ACHN (cell line): ENCODE results near the gene ANKRD49.

ENCODE experiments used
- DNase-seq: peaks from one replicate; pipeline ENCODE4 v3.0.0-alpha.2; 2015
- in situ Hi-C: cut with HindIII; loops from 2 replicates; pipeline ENCODE4 v1.10.0; 2017; ENCODE audit warnings: low sequenced_read_pairs, low pct_ligation_motif_present, low pct_unique_long_range_greater_than_20kb

Gene ANKRD49, protein sequence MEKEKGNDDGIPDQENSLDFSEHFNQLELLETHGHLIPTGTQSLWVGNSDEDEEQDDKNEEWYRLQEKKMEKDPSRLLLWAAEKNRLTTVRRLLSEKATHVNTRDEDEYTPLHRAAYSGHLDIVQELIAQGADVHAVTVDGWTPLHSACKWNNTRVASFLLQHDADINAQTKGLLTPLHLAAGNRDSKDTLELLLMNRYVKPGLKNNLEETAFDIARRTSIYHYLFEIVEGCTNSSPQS

DNA sequence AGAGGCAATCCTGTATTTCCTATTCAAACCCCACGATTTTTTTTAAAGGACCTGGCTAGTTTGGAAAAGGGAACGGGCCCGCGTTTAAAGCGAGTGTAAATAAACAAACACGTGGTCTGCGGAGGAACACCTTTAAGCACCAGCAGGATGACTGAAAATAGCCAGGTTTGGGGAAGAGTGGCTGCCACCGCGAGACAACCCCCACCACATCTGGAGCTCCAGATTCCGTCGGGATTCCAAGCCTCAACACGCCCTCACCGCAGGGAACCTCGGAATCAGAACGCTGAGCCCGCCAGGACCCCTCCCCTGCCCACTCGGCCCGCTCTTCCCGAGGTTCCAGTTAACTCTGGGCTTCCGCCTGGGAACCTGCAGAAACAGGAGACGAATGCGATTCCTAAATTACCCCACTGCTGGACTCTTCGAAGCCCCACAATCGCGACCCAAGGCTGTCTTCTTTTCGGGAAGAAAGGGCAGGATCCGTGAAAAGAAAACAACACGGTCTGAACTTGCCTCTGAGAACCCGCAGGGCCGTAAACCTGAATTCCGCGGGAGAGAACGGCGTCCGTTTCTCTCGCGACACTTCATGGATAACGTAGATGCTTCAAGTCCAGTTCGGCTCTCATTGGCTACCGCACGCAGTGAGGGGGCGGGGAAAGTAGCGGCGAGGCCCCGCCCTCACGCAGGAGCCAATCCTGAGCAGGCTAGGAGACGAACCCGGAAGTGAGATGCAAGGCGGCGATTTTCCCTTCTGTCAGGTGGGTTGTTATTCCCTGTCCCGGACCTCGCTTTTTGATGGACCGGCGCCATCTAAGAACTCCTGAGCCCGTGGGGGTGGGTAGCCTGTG, at the start of gene ANKRD49, which contains the start of gene MRE11:
Gene ANKRD49, plus strand, starts transcription at position 704 of the 845 bp plus-strand sequence. CDS start 2,710 bp downstream, outside the sequence.
Gene MRE11, minus strand, starts transcription at position 564 of the 845 bp plus-strand sequence. CDS start 1,043 bp downstream, outside the sequence.
- in situ Hi-C loops, result no loop called here
- DNase-seq, result peak; percentile 97

DNA sequence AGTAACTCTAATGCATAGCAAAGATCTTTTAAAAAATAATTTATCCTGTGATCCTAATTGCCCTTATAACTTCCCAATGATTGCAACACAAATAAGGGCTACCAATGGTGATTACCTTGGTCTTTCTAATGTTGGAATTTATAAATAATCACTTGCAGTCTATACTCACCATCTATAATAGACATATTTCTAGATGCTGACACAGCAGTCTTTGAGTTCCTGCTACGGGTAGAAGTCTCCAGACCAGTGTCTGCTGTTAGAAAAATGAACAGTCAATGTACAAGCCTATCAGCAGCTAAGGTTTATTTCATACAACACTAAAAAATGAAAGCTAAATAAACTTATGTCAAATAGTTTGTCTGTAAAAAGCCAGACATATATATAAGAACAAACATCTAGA, 48.1 kb upstream of the ANKRD49 start:
- in situ Hi-C loops, result no loop called here
- no peak for DNase-seq

DNA sequence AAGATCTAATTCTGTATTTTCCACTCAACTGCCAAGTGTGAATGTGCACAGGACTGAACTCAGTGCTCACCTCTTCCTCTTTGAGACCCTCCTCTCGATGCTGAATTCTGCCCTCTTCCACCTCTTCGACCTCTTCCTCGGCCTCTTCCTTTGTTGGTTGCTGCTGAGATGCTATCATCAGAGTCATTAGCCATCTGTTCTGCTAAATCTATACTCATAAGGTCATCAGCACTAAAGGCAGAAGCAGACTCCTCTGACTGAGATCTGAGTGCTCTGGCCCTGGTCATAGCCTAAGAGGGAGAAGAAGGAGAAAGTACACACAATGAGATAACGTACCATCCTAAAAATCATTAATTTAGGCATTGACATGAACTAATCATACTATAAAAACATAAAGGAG, 46.6 kb upstream of the ANKRD49 start:
- in situ Hi-C loops, result no loop called here
- no peak for DNase-seq

DNA sequence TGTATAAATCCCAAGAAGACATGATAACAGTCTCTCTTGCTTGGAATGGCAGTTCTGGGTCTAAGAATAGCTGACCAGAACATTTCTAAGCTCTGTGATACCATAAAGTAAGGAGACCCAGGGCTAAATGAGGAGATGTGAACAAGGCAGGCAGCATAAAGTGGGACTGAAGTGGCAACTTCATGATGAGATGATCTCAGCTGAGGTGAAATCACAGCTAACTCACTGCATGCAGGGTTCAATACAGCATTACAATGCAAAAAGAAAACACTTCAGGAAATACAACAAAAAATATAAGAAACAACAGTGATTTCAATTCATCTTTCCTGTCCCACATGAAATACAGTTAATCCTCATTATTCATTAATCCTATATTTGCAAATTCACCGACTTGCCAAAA, 44.8 kb upstream of the ANKRD49 start:
- no peak for DNase-seq
- in situ Hi-C loops, result no loop called here

DNA sequence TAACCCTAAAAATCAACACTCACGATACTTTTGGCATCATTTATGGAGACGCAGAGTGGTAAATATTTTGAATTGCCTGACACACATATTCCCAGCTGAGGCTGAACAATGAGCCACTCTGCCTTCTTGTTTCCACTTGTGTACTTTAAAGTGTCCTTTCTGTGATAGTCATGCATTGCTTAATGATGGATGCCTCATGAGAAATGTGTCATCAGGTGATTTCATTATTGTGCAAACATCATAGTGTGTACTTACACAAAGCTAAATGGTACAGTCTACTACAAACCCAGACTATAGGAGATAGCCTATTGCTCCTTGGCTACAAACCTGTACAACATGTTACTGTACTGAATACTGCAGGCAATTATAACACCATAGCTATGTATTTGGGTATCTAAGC, 44.3 kb upstream of the ANKRD49 start:
- DNase-seq, result peak; percentile 10
- in situ Hi-C loops, result no loop called here

DNA sequence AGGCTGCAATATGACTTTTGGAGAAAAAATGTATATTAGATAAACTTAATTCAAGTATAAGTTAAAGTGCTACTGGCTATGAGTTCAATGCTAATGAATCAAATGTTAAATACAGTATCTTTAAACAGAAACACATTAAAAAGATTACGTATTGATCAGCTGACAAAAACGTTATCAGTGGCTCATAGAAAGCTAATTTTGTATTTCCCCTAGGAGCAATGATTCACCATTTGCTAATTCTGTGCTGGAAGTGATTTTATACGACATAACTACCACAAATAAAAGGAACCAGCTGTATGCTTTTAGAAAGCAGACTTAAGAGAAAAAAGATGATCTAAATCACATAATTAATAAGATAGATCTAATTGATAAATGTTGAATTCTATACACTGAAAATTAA, 43.7 kb upstream of the ANKRD49 start:
- no peak for DNase-seq
- in situ Hi-C loops, result no loop called here

DNA sequence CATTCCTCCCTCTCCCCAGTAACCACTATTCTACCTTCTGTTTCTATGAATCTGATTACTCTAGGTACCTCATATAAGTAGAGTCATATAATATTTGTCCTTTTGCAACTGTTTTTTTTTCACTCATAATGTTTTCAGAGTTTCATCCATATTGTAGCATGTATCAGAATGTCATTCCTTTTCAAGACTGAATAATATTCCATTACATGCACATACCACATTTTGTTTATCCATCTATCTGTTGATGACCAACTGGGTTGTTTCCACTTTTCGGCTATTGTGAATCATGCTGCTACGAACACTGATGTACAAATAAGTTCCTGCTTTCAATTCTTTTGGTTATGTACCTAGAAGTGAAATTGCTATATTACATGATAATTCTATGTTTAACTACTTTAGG, 40.8 kb upstream of the ANKRD49 start:
- no peak for DNase-seq
- in situ Hi-C loops, result no loop called here

DNA sequence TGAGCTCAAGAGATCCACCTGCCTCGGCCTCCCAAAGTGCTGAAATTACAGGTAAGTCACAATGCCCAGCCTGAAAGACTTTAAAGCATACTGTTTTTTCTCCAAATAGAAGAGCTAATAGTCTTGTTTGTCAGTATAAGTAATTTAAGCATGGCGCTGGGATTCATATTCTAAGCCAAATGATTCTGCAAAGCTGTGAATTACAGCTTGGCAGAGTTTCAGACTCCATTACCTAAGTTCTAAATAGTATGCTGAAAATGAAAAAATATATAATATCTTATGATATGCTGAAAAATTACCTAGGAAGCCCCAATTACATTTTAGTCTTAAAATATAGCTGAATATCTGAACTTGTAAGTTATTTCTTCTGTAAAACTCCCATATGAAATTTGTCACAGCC, 39.5 kb upstream of the ANKRD49 start:
- no peak for DNase-seq
- in situ Hi-C loops, result no loop called here

DNA sequence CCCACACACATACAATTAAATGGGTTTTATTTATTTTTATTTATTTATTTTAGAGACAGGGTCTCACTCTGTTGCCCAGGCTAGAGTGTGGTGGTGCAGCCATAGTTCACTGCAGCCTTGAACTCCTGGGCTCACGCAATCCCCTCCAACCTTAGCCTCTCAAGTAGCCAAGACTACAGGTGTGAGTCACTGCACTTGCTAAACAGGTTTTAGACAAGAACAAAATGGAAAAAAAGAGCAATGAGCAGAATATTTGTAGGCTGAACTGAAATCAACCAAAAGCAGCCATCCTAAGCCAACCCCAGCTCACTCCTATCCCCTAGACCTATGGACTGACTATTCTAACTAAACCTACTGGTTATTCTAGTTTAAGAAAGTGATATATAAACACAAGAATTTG, 37.9 kb upstream of the ANKRD49 start:
- no peak for DNase-seq
- in situ Hi-C loops, result no loop called here

DNA sequence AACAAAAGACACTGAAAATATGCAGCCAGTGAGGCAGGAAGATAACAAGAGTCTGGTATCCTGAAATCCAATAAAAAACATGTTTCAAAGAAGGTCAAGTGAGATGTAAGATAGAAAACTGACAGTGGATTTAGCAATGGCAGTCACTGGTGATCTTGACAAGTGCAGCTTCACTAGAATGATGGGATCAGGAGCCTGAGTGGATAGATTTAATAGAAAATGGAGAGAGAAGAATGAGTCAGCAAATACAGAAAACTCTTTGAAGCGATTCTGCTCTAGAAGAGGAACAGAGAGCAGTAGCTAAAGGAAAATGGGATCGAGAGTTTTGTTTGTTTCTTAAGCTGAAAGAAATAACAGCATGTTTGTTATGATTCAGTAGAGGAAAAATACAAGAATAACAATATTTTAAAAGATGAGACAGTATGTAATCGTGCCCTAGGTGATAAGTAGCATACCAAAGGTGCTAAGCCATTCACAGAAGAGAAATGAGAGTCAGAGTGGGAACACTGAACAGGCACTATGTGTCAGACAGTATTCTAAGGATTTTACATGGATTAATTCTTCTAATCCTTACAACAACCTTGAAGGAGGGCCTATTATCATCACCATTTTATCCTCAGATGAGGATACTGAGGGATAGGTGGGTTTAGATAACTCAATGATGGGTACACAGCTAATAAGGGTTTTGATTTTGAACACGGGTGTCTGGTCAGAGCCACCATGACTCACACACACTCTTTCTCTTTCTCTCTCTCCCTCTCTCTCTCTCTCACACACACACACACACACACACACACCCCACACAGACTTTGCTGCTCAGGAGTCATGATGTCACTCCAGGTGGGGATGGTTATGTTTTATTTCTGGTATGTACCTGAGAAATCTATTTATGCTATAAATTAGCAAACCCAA, 36.4 kb upstream of the ANKRD49 start:
- in situ Hi-C loops, result no loop called here
- DNase-seq, result no peak

DNA sequence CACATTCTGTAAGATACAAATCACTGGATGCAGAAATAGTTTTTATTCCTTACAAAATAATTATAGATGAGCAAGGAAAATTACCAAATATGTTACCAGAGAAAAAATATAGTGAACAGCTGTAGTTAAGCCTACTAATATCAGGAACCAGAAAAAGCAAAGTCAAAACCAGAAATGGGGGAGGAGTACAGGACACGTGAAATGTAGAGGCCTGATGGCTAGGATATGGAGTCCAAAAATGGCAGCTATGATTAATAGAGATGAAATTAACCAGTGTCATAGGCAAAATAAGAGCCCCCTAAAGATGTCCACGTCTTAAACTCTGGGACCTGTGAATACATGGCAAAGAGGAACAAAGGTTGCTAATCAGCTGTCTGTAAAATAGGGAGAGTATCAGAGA, 34.2 kb upstream of the ANKRD49 start:
- DNase-seq, result no peak
- in situ Hi-C loops, result no loop called here

DNA sequence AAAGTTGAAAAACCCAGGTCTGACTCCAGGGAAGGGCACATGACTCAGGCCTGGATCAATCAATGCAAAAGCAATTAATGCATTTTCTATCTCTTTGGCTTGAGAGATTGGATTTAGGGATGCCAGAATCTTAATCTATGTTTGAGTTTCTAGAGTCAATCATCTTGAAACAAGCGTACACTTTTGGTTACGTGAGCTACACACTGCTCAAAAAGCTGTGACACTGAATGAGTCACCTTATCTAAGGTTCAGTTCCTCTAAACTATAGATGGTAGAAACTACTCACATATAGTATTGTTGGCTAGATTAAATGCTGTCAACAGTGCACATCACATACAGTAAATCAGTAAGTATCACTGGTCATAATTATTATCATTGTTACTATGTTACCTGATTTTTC, 24.4 kb upstream of the ANKRD49 start:
- in situ Hi-C loops, result no loop called here
- DNase-seq, result no peak

DNA sequence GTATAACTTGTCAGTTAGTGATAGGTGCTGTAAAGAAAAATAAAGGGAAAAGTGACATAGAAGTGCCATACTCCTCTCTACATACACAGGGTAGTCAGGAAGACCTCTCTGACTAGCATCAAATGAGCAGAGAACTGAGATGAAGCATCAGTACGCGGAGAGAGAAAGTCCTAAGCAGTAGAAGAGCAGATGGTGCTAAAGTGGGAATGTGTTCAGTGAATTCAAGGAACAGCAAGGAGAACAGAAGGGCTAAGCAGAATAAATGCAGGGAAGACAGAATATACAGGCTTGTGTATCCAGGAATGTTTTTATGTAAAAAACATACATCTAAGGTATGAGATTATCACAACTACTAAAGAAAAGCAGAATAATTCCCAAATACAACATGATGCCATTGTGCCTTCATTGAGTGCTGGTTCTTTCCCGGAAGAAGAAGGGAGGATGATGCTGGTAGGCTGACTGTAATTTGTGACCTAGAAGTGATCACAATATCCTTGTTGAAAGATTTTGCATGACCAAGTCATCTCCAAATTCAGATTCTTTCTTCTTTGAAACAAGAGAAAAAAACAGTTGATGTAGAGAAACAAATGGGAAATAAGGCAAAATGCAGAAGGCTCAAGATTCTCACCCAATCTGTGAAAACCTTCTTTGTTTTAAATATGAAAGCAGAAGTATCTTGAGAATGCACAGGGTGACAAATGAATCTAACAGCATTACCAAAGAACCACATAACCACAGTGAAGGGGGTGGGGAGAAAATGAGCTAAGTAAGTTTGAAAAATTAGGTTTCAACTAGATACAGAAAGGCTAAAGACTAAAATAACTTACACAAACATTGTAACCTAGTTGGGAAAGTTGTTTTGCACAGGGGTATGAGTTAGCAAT, 20.6 kb upstream of the ANKRD49 start:
- DNase-seq, result no peak
- in situ Hi-C loops, result no loop called here

DNA sequence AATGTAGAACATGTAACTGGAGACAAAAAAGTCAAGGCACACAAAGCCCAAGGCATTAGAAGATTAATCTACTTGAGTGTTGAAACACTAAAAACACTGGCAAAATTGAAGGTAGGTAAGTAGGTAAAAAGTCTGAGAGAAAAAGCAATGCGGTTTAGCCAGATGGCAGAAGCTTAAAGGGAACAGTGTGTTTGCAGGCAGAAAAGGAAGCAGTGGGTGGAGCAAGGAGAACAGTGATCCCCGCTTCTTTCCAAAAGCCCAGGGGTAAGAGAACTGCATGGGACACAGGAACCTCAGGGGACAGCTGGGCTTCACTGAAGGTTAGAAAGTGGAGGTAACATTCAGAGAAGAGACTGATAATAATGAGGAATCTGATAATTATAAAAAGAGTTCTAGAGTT, 16.2 kb upstream of the ANKRD49 start:
- in situ Hi-C loops, result no loop called here
- DNase-seq, result no peak

DNA sequence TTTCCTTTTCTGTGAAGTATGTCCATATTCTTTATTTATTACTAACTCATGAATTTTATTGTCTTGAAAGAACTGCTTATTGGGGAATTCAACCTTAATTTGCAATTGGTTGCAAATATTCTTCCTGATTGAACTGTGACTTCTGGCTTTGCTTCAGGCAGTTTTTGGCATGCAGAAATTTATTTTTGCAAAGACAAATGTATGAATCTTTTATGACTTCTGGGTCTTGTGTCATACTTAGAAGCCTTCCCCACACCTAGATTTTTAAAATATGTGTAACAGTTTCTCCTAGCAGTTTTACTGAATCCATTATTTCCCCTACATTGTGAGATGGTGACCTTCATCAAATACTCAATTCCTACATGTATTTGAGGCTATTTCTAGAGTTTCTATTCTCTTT, 12.4 kb upstream of the ANKRD49 start:
- in situ Hi-C loops, result no loop called here

DNA sequence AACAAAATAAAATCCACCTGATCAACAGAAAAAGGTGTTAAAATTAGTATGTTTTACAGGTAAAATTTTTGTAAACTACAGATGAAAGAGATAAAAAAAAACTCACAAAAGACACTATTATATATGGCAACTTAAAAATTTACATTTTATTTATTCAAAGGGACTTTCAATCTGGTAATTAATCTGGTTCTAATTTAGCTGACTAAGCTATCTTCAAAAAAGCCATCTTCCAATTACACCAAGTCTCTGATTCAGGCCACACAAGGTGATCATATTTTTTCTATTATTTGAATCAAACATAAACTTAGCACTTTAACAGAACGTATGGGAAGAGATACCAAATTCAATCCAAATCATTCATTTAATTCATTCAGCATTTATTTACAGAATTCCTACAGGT, 7.7 kb upstream of the ANKRD49 start:
- no peak for DNase-seq
- in situ Hi-C loops, result no loop called here

More for the DNA sequence above, 12.4 kb upstream of the ANKRD49 start:
- no peak for DNase-seq

DNA sequence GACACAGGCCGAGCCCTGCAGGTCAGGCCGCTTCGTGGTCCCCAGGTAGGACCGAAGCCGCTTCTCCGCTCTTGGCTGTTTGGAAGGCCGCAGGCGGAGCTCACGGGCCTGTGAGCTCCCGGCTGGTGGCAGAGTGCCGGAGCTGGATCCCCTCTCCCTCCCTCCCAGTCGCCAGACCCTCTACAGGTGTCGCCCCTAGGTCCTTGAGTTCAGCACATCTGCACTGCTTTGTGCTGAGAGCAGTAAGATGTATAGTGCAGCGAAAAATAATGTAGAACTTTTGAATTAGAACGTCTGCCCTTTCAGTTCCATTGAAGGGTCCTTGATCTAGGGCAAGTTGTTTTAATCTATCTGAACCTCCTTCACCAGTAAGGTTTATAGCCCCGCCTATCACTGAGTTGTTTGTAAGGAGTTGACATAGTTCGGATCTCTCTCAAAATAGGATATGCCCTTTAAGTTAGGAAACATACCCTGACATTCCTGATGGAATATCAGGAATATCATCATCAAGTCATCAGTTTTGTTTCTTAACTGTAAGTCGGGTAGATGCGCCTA, 419 bp downstream of the ANKRD49 start:
- DNase-seq, result no peak

DNA sequence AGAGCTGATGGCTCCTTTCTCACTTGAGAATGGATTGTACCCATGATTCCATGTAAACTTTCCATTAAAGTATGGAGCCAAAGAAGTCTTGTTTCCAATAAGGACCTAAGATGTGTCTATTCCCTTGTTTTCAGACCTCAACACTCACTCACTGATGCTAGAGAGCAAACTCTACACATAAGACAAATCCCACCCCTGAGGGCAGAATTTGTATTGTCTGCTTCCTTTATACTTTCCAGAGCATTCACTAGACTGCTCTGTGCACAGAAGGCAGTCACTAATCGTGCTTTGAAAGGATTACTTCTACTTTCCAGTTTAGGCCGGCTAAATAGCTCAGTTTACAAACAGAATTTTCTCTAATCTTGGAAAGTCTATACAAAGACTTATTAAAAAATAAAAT, 6.4 kb downstream of the ANKRD49 start:
- DNase-seq, result no peak
- in situ Hi-C loops, result no loop called here

More for the DNA sequence above, 419 bp downstream of the ANKRD49 start:
- in situ Hi-C loops, result no loop called here
